ENCODE data around the gene RPL38.

GRCh38 chr17:74159226-74159840 is 44.1 kb upstream of the RPL38 start:
- TF ChIP-seq RARB (CRISPR knock-in tag; IDR thresholded peaks at IDR 0.05) (no peak), ESRRG (CRISPR knock-in tag; IDR thresholded peaks at IDR 0.05) (no peak), TSHZ2 (CRISPR knock-in tag; IDR thresholded peaks at IDR 0.05) (no peak), OSR1 (CRISPR knock-in tag; IDR thresholded peaks at IDR 0.05) (no peak), PATZ1 (CRISPR knock-in tag; IDR thresholded peaks at IDR 0.05; ENCODE audit: borderline replicate concordance) (no peak), ZC3H10 (CRISPR knock-in tag; IDR thresholded peaks at IDR 0.05) (no peak), ZFP3 (CRISPR knock-in tag; IDR thresholded peaks at IDR 0.05) (no peak), ZNF70 (CRISPR knock-in tag; IDR thresholded peaks at IDR 0.05) (no peak)

All from SK-N-SH treated with all-trans-retinoic acid at 6 μM for 48 hours (cell line).